H9 (cell line): ENCODE results near the gene RNF181. TPM values are rescaled to one million over a fixed set of nuclear protein-coding genes. Genes with fewer than 3 reads are reported as not detected.
A peak's percentile ranks its signal among the peaks of the same experiment; 100 is the strongest.

Source experiments
- DNase-seq: peaks from one replicate; pipeline ENCODE4 v3.0.0-alpha.2; 2017
- H2AFZ ChIP-seq: one replicate; pipeline ENCODE4 v1.6.1; 2013; ENCODE audit warnings: mild to moderate bottlenecking, low read length, control low read depth, moderate library complexity
- H2AK5ac ChIP-seq: 2 replicates; pipeline ENCODE4 v1.6.1; 2013; ENCODE audit warnings: low read length, control low read depth, mixed read lengths; ENCODE audit not compliant: insufficient read length
- H2BK120ac ChIP-seq: one replicate; pipeline ENCODE4 v1.6.1; 2013; ENCODE audit warnings: low read depth, mild to moderate bottlenecking, low read length, control low read depth, inconsistent platforms; ENCODE audit not compliant: poor library complexity, severe bottlenecking
- H2BK12ac ChIP-seq: 2 replicates; pipeline ENCODE4 v1.6.1; 2013; ENCODE audit warnings: low read length, control low read depth, mixed read lengths, low read depth; ENCODE audit not compliant: insufficient read length
- H2BK15ac ChIP-seq: 2 replicates; pipeline ENCODE4 v1.6.1; 2013; ENCODE audit warnings: low read depth, low read length, control low read depth
- H2BK20ac ChIP-seq: one replicate; pipeline ENCODE4 v1.6.1; 2013; ENCODE audit warnings: low read depth, mild to moderate bottlenecking, low read length, control low read depth, inconsistent platforms; ENCODE audit not compliant: poor library complexity, severe bottlenecking
- H2BK5ac ChIP-seq: 2 replicates; pipeline ENCODE4 v1.6.1; 2013; ENCODE audit warnings: low read length, control low read depth, mixed read lengths; ENCODE audit not compliant: insufficient read length
- H3K14ac ChIP-seq: 2 replicates; pipeline ENCODE4 v1.6.1; 2013; ENCODE audit warnings: low read length, control low read depth; ENCODE audit not compliant: insufficient read depth
- H3K18ac ChIP-seq: 2 replicates; pipeline ENCODE4 v1.6.1; 2013; ENCODE audit warnings: low read depth, mild to moderate bottlenecking, mixed read lengths, low read length, control low read depth; ENCODE audit not compliant: insufficient read length
- H3K23ac ChIP-seq: 2 replicates; pipeline ENCODE4 v1.6.1; 2013; ENCODE audit warnings: low read length, control low read depth, mixed read lengths, low read depth; ENCODE audit not compliant: insufficient read length
- H3K23me2 ChIP-seq: 2 replicates; pipeline ENCODE4 v1.6.1; 2013; ENCODE audit warnings: low read depth, mild to moderate bottlenecking, mixed read lengths, low read length, control low read depth; ENCODE audit not compliant: insufficient read length, poor library complexity, severe bottlenecking
- H3K27ac ChIP-seq: 2 replicates; pipeline ENCODE4 v1.5.1; 2013; ENCODE audit warnings: low read length, control low read depth, mixed read lengths, low read depth; ENCODE audit not compliant: insufficient read length
- H3K27me3 ChIP-seq: 2 replicates; pipeline ENCODE4 v1.6.1; 2013; ENCODE audit warnings: low read length, control low read depth, inconsistent platforms; ENCODE audit not compliant: insufficient read depth
- H3K4ac ChIP-seq: 2 replicates; pipeline ENCODE4 v1.6.1; 2013; ENCODE audit warnings: low read depth, mild to moderate bottlenecking, control low read depth, inconsistent platforms, low read length, moderate library complexity
- H3K4me1 ChIP-seq: 2 replicates; pipeline ENCODE4 v1.6.1; 2013; ENCODE audit warnings: low read length, control low read depth, inconsistent platforms; ENCODE audit not compliant: insufficient read depth
- H3K4me2 ChIP-seq: 2 replicates; pipeline ENCODE4 v1.6.1; 2013; ENCODE audit warnings: low read length, control low read depth, mixed read lengths; ENCODE audit not compliant: insufficient read length, insufficient read depth
- H3K56ac ChIP-seq: 2 replicates; pipeline ENCODE4 v1.6.1; 2013; ENCODE audit warnings: low read depth, mild to moderate bottlenecking, mixed read lengths, low read length, control low read depth; ENCODE audit not compliant: insufficient read length
- H3K79me1 ChIP-seq: 2 replicates; pipeline ENCODE4 v1.6.1; 2013; ENCODE audit warnings: low read depth, mild to moderate bottlenecking, moderate library complexity, low read length, control low read depth, inconsistent platforms; ENCODE audit not compliant: insufficient read depth, poor library complexity, severe bottlenecking
- H3K79me2 ChIP-seq: 2 replicates; pipeline ENCODE4 v1.6.1; 2013; ENCODE audit warnings: low read length, control low read depth, inconsistent platforms; ENCODE audit not compliant: insufficient read depth
- H3K9ac ChIP-seq: 2 replicates; pipeline ENCODE4 v1.6.1; 2013; ENCODE audit warnings: low read length, control low read depth, mixed read lengths; ENCODE audit not compliant: insufficient read length; ENCODE audit errors: extremely low read depth
- H3K9me3 ChIP-seq: one replicate; pipeline ENCODE4 v1.6.1; 2013; ENCODE audit warnings: low read depth, low read length, inconsistent platforms; ENCODE audit not compliant: control insufficient read depth
- H3T11ph ChIP-seq: one replicate; pipeline ENCODE4 v1.6.1; 2013; ENCODE audit warnings: mild to moderate bottlenecking, low read length, control low read depth, inconsistent platforms
- H4K20me1 ChIP-seq: one replicate; pipeline ENCODE4 v1.6.1; 2013; ENCODE audit not compliant: control insufficient read depth, insufficient read length, insufficient read depth
- H4K5ac ChIP-seq: 2 replicates; pipeline ENCODE4 v1.6.1; 2013; ENCODE audit warnings: low read depth, mild to moderate bottlenecking, mixed read lengths, low read length, control low read depth; ENCODE audit not compliant: insufficient read length
- H4K8ac ChIP-seq: replicated peaks from 2 replicates; pipeline ENCODE4 v1.6.1; 2013; ENCODE audit warnings: low read length, control low read depth, mixed read lengths, low read depth; ENCODE audit not compliant: insufficient read length
- H4K91ac ChIP-seq: 2 replicates; pipeline ENCODE4 v1.6.1; 2013; ENCODE audit warnings: low read depth, mild to moderate bottlenecking, moderate library complexity, mixed read lengths, low read length, control low read depth; ENCODE audit not compliant: insufficient read length
- H3K27ac Mint-ChIP-seq, 3 experiments: 2 replicates in 2 of 3; 3 replicates in 1 of 3; pipeline ENCODE4 v1.8.0; 2020 to 2021; ENCODE audit warnings: mixed read lengths in 3 of 3, mild to moderate bottlenecking in 1 of 3, moderate library complexity in 1 of 3
- H3K27me3 Mint-ChIP-seq: 2 replicates; pipeline ENCODE4 v1.8.0; 2021; ENCODE audit warnings: low read depth, mild to moderate bottlenecking, moderate library complexity, mixed read lengths
- H3K36me3 Mint-ChIP-seq, 3 experiments: 2 replicates in 2 of 3; 3 replicates in 1 of 3; pipeline ENCODE4 v1.8.0; 2020 to 2021; ENCODE audit warnings: low read depth in 3 of 3, mixed read lengths in 3 of 3; ENCODE audit not compliant: insufficient read depth in 1 of 3
- H3K4me1 Mint-ChIP-seq, 2 experiments: 2 replicates each; pipeline ENCODE4 v1.8.0; 2020; ENCODE audit warnings: mixed read lengths in 2 of 2
- H3K4me3 Mint-ChIP-seq, 2 experiments: 2 replicates in 1 of 2; 3 replicates in 1 of 2; pipeline ENCODE4 v1.8.0; 2020 to 2021; ENCODE audit warnings: mild to moderate bottlenecking in 2 of 2, mixed read lengths in 2 of 2, moderate library complexity in 1 of 2
- H3K9me3 Mint-ChIP-seq, 2 experiments: 2 replicates in 1 of 2; 3 replicates in 1 of 2; pipeline ENCODE4 v1.8.0; 2020; ENCODE audit warnings: mild to moderate bottlenecking in 2 of 2, mixed read lengths in 2 of 2, moderate library complexity in 1 of 2
- CTCF ChIP-seq: fragments of 200-600 bp; sonication (generic); conservative IDR thresholded peaks from 3 replicates; pipeline ENCODE4 v1.8.0; 2021; ENCODE audit warnings: antibody characterized with exemption, mild to moderate bottlenecking
- WGBS: extraction: QIAGEN DNeasy Blood & Tissue Kit; methylation state at CpG from one replicate; pipeline ENCODE4 v1.1.7; 2013; ENCODE audit warnings: missing lambda C conversion rate, low lambda C conversion rate, mixed read lengths; ENCODE audit not compliant: insufficient read length; ENCODE audit errors: extremely low coverage; 5-methylcytosine and 5-hydroxymethylcytosine counted together
- total RNA-seq: library from RNA; stranded (reverse); gene quantifications from 2 replicates; pipeline ENCODE4 v1.2.1, GENCODE V29; 2021

RNF181 gene
- total RNA-seq, 1 experiment from 2014 or later: 122 TPM

GRCh38 chr2:85547859-85548607 is 47.5 kb upstream of the RNF181 start:
- Histone ChIP-seq H3K9me3 (no peaks in the 10 kb centered on the region), H3K18ac (no peak overlapping the region), H3K9ac (no peak overlapping the region), H4K8ac (no peak overlapping the region), H3K4me1 (no peaks in the 10 kb centered on the region), H4K20me1 (no peaks in the 10 kb centered on the region), H3K23ac (no peak overlapping the region), H2BK5ac (no peak overlapping the region), H3K23me2 (no peaks in the 10 kb centered on the region), H3K27ac (no peak overlapping the region), H2BK20ac (no peak overlapping the region), H3K14ac (no peak overlapping the region), H2BK120ac (no peak overlapping the region), H3K79me2 (no peaks in the 10 kb centered on the region), H3K4me2 (no peak overlapping the region), H2AFZ (no peak overlapping the region), H4K91ac (no peak overlapping the region), H3K56ac (no peak overlapping the region), H3K79me1 (no peaks in the 10 kb centered on the region), H3T11ph (no peak overlapping the region), H2AK5ac (no peak overlapping the region), H3K4ac (no peak overlapping the region), H3K27me3 (no peaks in the 10 kb centered on the region), H4K5ac (no peak overlapping the region), H2BK12ac (no peak overlapping the region), H2BK15ac (no peak overlapping the region)
- H3K4me3 Mint-ChIP-seq: no peak overlapping the region
- H3K27ac Mint-ChIP-seq: peak overlapping the region in 2 of 3 experiments; percentile 49 to 80; a peak in 2 of 7 replicates
- peaks cover 23 to 73% (median 57%) of the 10 kb centered on the region in 3 experiments; a peak in 6 of 7 replicates for H3K36me3 Mint-ChIP-seq
- no peaks in the 10 kb centered on the region; the same call in 1 of the 2 replicates for H3K27me3 Mint-ChIP-seq
- H3K9me3 Mint-ChIP-seq: no peaks in the 10 kb centered on the region
- no CpG with 5 or more reads among the region's 6 CpGs for WGBS
- DNase-seq: no peak
- peaks cover 6 to 17% of the 10 kb centered on the region in 2 experiments for H3K4me1 Mint-ChIP-seq
- TF ChIP-seq CTCF: no peak
